K562 (cell line): ENCODE data around the gene DYNLT2. TPM values are rescaled to one million over a fixed set of nuclear protein-coding genes. Genes with fewer than 3 reads are reported as not detected.

ENCODE experiments used
- ASH1L ChIP-seq: fragments of 450-650 bp; IDR thresholded peaks from 2 replicates; pipeline ENCODE4 v1.6.1; 2018; ENCODE audit warnings: borderline replicate concordance, mild to moderate bottlenecking, low read depth; ENCODE audit not compliant: partially characterized antibody
- CBFB ChIP-seq: sonication (generic); formaldehyde crosslinking; IDR thresholded peaks from 2 replicates; pipeline ENCODE4 v1.4.0; 2020; ENCODE audit warnings: mild to moderate bottlenecking, missing genetic modification reagents
- ETS2 ChIP-seq: IDR thresholded peaks from 2 replicates; pipeline ENCODE4 v1.6.1; 2016; ENCODE audit warnings: borderline replicate concordance, missing genetic modification characterization, mild to moderate bottlenecking, moderate library complexity, missing compliant biosample characterization; ENCODE audit not compliant: poor library complexity, severe bottlenecking
- FOSL1 ChIP-seq: fragments of 200-800 bp; sonication (Bioruptor generic); conservative IDR thresholded peaks from 2 replicates; pipeline ENCODE4 v1.6.1; 2016; ENCODE audit warnings: missing genetic modification characterization, missing compliant biosample characterization
- ILK ChIP-seq: fragments of 450-650 bp; IDR thresholded peaks from 2 replicates; pipeline ENCODE4 v1.6.1; 2016; ENCODE audit warnings: missing genetic modification characterization, low read depth, mild to moderate bottlenecking, missing compliant biosample characterization, moderate library complexity, borderline replicate concordance
- PHTF2 ChIP-seq: fragments of 250-450 bp; sonication (Bioruptor Pico); IDR thresholded peaks from 2 replicates; pipeline ENCODE4 v1.5.0; 2021; ENCODE audit warnings: mild to moderate bottlenecking
- PTRF ChIP-seq: fragments of 450-650 bp; IDR thresholded peaks from 2 replicates; pipeline ENCODE4 v1.6.1; 2016; ENCODE audit warnings: mild to moderate bottlenecking, missing genetic modification characterization, missing compliant biosample characterization
- RB1 ChIP-seq: fragments of 450-650 bp; IDR thresholded peaks from 2 replicates; pipeline ENCODE4 v1.6.1; 2017; ENCODE audit warnings: low read depth, mild to moderate bottlenecking
- RBM25 ChIP-seq: fragments of 200-400 bp; formaldehyde crosslinking; IDR thresholded peaks from 2 replicates; pipeline ENCODE4 v1.6.1; 2018; ENCODE audit warnings: low read length, low read depth, moderate library complexity; ENCODE audit not compliant: severe bottlenecking
- RNF2 ChIP-seq: sonication (generic); IDR thresholded peaks from 2 replicates; pipeline ENCODE4 v1.6.1; 2016
- STAT5B ChIP-seq: fragments of 250-450 bp; sonication (Bioruptor Pico); IDR thresholded peaks from 2 replicates; pipeline ENCODE4 v1.8.0; 2021; ENCODE audit warnings: mild to moderate bottlenecking, inconsistent platforms
- ZC3H11A ChIP-seq: IDR thresholded peaks from 2 replicates; pipeline ENCODE4 v1.6.1; 2012; ENCODE audit warnings: low read depth, low read length, improper control_type of control experiment
- polyA plus RNA-seq, 8 experiments: library from polyadenylated mRNA; depleted of rRNA in 4 of 8; stranded (reverse) in 5 of 8; unstranded in 3 of 8; fragments of >200 nt; fragmentation: Nextera tagmentation in 2 of 8; fragmentation: Illumina TruSeq in 1 of 8; extraction: Ambion mirVana in 2 of 8; extraction: Trizol in 1 of 8; gene quantifications; 2 replicates each; pipeline versions ENCODE4 v1.2.1 to v1.2.3, GENCODE V29; 2011 to 2014; ENCODE audit warnings: inconsistent platforms in 1 of 8, missing spikeins in 1 of 8
- total RNA-seq, 7 experiments: library from RNA; depleted of rRNA in 6 of 7; stranded (reverse); fragments of >200 nt in 6 of 7; fragmentation: Illumina TruSeq in 2 of 7; extraction: Trizol in 2 of 7; gene quantifications; 2 replicates each; pipeline versions ENCODE4 v1.2.1 to v1.2.3, GENCODE V29; 2011 to 2021; ENCODE audit warnings: low replicate concordance in 1 of 7
- TF ChIP-seq, protein P1 (sequence below): fragments of 450-650 bp; IDR thresholded peaks from 2 replicates; pipeline ENCODE4 v1.6.1; 2016; ENCODE audit warnings: low read depth, mild to moderate bottlenecking, moderate library complexity
- TF ChIP-seq, protein P2 (sequence below): sonication (generic); formaldehyde crosslinking; IDR thresholded peaks from 2 replicates; pipeline ENCODE4 v1.4.0; 2020; ENCODE audit warnings: mild to moderate bottlenecking, missing genetic modification reagents
- TF ChIP-seq, protein P3 (sequence below): fragments of 250-450 bp; sonication (Bioruptor Pico); IDR thresholded peaks from 2 replicates; pipeline ENCODE4 v1.5.0; 2021
- TF ChIP-seq, protein P4 (sequence below): fragments of 250-450 bp; sonication (Bioruptor Pico); IDR thresholded peaks from 2 replicates; pipeline ENCODE4 v1.8.0; 2022; ENCODE audit warnings: inconsistent platforms
- TF ChIP-seq, protein P5 (sequence below): sonication (generic); formaldehyde crosslinking; IDR thresholded peaks from 2 replicates; pipeline ENCODE4 v1.8.1; 2023; ENCODE audit warnings: mild to moderate bottlenecking, missing genetic modification reagents

Gene DYNLT2
- total and polyA plus RNA-seq, 9 of the 15 experiments (the other 6 are each of a cell fraction or from before 2014, with no cell fraction given): 2.0 to 12.8 (median 6.3) TPM

DNA sequence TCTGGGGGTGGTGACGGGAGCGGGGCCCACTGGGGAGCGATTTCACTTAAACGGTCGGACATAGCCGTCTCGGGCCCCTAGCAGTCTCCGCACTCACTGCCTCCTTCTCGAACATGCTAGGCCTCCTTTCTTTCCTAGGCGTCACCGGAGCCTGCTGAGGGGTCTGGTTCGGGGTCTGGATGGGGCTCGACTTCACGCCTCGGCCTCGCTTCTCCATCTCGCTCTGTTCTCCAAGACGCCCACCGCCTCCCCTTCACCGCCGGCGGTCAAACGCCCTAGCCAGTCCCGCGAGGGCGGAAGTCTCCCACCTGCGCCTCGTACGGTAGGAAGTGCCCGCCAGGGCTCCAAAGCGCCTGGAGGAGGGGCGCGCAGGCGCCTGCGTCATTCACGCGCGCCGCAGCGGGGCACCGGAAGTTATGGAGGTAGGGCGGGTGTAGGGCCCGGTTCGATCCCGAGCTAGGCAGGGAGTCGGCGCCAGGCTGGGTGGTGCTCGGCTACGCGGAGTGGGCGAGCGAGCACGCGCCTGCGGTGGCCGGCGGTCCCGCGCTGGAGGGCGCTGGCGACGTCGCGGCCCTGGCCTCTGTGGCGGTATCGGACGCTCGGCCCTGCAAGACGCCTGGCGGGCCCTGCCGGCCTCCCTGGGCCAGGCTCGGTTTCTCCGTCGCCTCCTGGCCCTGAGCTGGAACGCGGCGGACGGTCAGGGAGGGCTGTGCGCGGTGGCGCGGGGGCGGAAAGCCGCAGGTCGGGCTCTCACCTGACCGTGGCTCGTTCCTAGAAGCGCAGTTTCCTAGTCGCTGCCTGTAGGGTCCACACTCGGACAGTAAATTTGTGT lies at the start of gene DYNLT2, which contains the start of gene ERMARD (continued):
- TF ChIP-seq, protein P1, sequence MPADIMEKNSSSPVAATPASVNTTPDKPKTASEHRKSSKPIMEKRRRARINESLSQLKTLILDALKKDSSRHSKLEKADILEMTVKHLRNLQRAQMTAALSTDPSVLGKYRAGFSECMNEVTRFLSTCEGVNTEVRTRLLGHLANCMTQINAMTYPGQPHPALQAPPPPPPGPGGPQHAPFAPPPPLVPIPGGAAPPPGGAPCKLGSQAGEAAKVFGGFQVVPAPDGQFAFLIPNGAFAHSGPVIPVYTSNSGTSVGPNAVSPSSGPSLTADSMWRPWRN: no peak
- TF ChIP-seq, protein P2, sequence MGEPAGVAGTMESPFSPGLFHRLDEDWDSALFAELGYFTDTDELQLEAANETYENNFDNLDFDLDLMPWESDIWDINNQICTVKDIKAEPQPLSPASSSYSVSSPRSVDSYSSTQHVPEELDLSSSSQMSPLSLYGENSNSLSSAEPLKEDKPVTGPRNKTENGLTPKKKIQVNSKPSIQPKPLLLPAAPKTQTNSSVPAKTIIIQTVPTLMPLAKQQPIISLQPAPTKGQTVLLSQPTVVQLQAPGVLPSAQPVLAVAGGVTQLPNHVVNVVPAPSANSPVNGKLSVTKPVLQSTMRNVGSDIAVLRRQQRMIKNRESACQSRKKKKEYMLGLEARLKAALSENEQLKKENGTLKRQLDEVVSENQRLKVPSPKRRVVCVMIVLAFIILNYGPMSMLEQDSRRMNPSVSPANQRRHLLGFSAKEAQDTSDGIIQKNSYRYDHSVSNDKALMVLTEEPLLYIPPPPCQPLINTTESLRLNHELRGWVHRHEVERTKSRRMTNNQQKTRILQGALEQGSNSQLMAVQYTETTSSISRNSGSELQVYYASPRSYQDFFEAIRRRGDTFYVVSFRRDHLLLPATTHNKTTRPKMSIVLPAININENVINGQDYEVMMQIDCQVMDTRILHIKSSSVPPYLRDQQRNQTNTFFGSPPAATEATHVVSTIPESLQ (CRISPR knock-in tag): peak; percentile 91
- TF ChIP-seq STAT5B (CRISPR knock-in tag) (no peak), ILK (tag) (no peak), PHTF2 (CRISPR knock-in tag) (0 out of 2 replicates have a peak, but pooled peaks have one; percentile 30), ETS2 (no peak), RNF2 (peak; percentile 70; the same call in 1 of the 2 replicates), ASH1L (peak; percentile 36), CBFB (CRISPR knock-in tag) (no peak; the same call in 1 of the 2 replicates), RB1 (peak; percentile 92), FOSL1 (peak; percentile 60; the same call in 1 of the 2 replicates), RBM25 (peak; percentile 31), ZC3H11A (peak; percentile 83; the same call in 1 of the 2 replicates), PTRF (tag) (no peak)
- TF ChIP-seq, protein P3, sequence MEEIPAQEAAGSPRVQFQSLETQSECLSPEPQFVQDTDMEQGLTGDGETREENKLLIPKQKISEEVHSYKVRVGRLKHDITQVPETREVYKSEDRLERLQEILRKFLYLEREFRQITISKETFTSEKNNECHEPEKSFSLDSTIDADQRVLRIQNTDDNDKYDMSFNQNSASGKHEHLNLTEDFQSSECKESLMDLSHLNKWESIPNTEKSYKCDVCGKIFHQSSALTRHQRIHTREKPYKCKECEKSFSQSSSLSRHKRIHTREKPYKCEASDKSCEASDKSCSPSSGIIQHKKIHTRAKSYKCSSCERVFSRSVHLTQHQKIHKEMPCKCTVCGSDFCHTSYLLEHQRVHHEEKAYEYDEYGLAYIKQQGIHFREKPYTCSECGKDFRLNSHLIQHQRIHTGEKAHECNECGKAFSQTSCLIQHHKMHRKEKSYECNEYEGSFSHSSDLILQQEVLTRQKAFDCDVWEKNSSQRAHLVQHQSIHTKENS (CRISPR knock-in tag): no peak
- TF ChIP-seq, protein P4, sequence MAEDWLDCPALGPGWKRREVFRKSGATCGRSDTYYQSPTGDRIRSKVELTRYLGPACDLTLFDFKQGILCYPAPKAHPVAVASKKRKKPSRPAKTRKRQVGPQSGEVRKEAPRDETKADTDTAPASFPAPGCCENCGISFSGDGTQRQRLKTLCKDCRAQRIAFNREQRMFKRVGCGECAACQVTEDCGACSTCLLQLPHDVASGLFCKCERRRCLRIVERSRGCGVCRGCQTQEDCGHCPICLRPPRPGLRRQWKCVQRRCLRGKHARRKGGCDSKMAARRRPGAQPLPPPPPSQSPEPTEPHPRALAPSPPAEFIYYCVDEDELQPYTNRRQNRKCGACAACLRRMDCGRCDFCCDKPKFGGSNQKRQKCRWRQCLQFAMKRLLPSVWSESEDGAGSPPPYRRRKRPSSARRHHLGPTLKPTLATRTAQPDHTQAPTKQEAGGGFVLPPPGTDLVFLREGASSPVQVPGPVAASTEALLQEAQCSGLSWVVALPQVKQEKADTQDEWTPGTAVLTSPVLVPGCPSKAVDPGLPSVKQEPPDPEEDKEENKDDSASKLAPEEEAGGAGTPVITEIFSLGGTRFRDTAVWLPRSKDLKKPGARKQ (CRISPR knock-in tag): no peak
- TF ChIP-seq, protein P5, sequence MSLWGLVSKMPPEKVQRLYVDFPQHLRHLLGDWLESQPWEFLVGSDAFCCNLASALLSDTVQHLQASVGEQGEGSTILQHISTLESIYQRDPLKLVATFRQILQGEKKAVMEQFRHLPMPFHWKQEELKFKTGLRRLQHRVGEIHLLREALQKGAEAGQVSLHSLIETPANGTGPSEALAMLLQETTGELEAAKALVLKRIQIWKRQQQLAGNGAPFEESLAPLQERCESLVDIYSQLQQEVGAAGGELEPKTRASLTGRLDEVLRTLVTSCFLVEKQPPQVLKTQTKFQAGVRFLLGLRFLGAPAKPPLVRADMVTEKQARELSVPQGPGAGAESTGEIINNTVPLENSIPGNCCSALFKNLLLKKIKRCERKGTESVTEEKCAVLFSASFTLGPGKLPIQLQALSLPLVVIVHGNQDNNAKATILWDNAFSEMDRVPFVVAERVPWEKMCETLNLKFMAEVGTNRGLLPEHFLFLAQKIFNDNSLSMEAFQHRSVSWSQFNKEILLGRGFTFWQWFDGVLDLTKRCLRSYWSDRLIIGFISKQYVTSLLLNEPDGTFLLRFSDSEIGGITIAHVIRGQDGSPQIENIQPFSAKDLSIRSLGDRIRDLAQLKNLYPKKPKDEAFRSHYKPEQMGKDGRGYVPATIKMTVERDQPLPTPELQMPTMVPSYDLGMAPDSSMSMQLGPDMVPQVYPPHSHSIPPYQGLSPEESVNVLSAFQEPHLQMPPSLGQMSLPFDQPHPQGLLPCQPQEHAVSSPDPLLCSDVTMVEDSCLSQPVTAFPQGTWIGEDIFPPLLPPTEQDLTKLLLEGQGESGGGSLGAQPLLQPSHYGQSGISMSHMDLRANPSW (CRISPR knock-in tag): peak; percentile 96
